Activated naive CD4-positive, alpha-beta T cell treated with anti-CD3 and anti-CD28 coated beads for 36 hours (primary cell): ENCODE data around the gene CKMT2. TPM values are rescaled to one million over a fixed set of nuclear protein-coding genes. Genes with fewer than 3 reads are reported as not detected.

Source experiments
- CTCF ChIA-PET: fragments of 350-600 bp; sonication (Branson Sonifier 250); formaldehyde crosslinking; loops from one replicate; lab custom pipeline; 2021; ENCODE audit warnings: antibody characterized with exemption; lab: Charles Lee
- DNase-seq: peaks from one replicate; pipeline ENCODE4 v3.0.0-alpha.2; 2020
- H3K27ac Mint-ChIP-seq: one replicate; pipeline ENCODE4 v1.8.0; 2021; ENCODE audit warnings: mild to moderate bottlenecking, mixed read lengths
- H3K27me3 Mint-ChIP-seq: one replicate; pipeline ENCODE4 v1.8.0; 2021; ENCODE audit warnings: low read depth, mixed read lengths
- H3K36me3 Mint-ChIP-seq: one replicate; pipeline ENCODE4 v1.8.0; 2021; ENCODE audit warnings: low read depth, mixed read lengths
- H3K4me1 Mint-ChIP-seq: one replicate; pipeline ENCODE4 v1.8.0; 2021; ENCODE audit warnings: low read depth, mixed read lengths
- H3K4me3 Mint-ChIP-seq: one replicate; pipeline ENCODE4 v1.8.0; 2021; ENCODE audit warnings: mild to moderate bottlenecking, moderate library complexity, mixed read lengths
- H3K9me3 Mint-ChIP-seq: one replicate; pipeline ENCODE4 v1.8.0; 2021; ENCODE audit warnings: mixed read lengths
- intact Hi-C: fragments of 100-400 bp; cut with micrococcal nuclease; formaldehyde crosslinking; loops from one replicate; pipeline ENCODE4 v1.15.1; 2023
- total RNA-seq, 2 experiments: library from RNA; stranded (reverse); gene quantifications; one replicate each; pipeline ENCODE4 v1.2.3, GENCODE V29; 2021

CKMT2 gene
- total RNA-seq, 2 experiments from 2014 or later, result not detected

DNA sequence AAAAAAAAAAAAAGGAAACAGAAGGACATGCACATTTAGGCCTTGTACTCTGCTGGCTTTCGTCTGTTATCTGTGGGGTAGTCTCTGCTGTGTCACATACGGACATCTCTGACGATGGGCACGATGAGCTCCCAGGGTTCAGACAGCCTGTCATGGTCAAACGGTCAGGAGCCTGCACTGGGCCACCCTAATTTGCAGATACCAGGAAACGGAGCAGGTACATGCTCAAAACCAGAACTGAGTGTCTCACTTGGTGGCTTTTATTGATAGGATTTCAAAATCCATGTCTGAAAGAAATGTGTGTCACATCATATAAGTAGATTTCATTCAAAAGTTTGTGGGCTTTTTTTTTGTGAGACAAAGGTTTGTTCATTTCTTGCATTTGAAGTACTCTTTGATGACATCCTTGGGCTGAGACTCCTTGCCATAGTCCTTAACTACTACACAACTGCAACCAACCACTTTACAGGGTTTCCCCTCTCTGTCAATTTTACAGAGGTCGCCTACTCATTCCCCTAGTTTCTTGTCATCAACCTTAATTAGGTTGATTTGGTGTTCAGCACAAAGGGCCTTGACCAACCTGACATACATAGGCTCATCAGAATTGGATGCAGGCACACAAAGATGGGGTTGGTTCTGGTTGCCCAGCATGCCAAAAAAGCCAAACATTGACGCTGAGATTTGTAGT, 9.0 kb downstream of the CKMT2 start:
- Mint-ChIP-seq H3K36me3 (no peaks in the 10 kb centered on the region), H3K27ac (no peak overlapping the region), H3K4me1 (no peaks in the 10 kb centered on the region), H3K4me3 (no peak overlapping the region), H3K27me3 (no peaks in the 10 kb centered on the region), H3K9me3 (no peaks in the 10 kb centered on the region)
- no peak for DNase-seq
- intact Hi-C loops, result loop anchor here (10.0 kb wide), 1 partner anchor 53 kb away; no protein-coding TSS in a partner anchor
- CTCF ChIA-PET, result no interaction called here

DNA sequence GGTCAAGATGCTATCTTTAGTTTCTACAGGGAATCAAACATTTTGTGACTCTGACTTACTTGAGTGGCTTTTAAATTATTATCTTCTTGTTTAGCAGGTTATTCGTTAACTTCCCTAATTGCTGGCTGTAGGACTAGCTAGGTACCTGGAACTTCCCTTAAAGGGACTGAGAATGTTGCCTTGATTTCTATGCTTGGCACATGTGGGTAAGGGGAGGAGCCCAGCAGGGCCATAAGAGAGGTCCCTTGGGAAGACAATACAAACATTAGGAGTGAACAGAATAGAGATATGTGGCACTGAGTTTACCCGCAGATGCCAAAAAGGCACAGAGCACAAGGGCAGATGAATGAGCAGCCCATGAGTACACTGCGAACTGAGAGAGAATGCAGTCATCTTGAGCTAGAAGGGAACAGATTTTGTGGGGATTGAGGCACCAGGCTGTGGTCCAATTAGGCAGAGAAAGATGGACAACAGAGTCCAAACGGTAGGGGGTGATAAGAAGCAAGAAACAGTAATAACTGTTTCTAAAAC, 9.8 kb downstream of the CKMT2 start:
- H3K27ac Mint-ChIP-seq, result no peak overlapping the region
- no peak for DNase-seq
- CTCF ChIA-PET, result interaction anchor here (0.6 kb wide), 1 partner anchor 1837 kb away, joined by 3 read pairs; no protein-coding TSS in a partner anchor
- no peaks in the 10 kb centered on the region for H3K27me3 Mint-ChIP-seq
- no peaks in the 10 kb centered on the region for H3K36me3 Mint-ChIP-seq
- H3K9me3 Mint-ChIP-seq, result no peaks in the 10 kb centered on the region
- intact Hi-C loops, result loop anchor here (10.0 kb wide), 1 partner anchor 52 kb away; no protein-coding TSS in a partner anchor
- no peaks in the 10 kb centered on the region for H3K4me1 Mint-ChIP-seq
- H3K4me3 Mint-ChIP-seq, result no peak overlapping the region

- CTCF ChIA-PET, result no interaction called here
These were observed 11.3 kb downstream of the CKMT2 start for GRCh38 chr5:81244451-81244850.

DNA sequence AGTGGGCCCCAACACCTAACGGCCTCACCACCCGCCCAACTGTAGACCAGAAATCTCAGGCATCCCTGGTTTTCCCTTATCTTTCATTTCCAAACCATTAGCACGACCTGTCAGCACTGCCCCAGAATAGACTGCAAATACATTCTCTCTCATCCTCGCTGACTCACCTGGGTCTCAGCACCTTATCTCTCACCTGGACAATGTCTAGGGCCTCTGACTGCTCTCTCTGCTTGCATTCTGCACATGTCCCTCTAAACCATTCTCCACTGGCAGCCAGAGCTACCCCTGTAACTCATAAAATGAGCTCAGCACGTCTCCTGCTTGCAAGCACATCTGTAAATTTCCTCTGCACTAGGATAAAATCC, 12.7 kb downstream of the CKMT2 start:
- no peak for DNase-seq
- H3K4me1 Mint-ChIP-seq, result no peaks in the 10 kb centered on the region
- CTCF ChIA-PET, result interaction anchor here (0.6 to 0.7 kb wide), 2 partner anchors 41 to 53 kb away, joined by 3 read pairs; no protein-coding TSS in a partner anchor
- no peaks in the 10 kb centered on the region for H3K27me3 Mint-ChIP-seq
- H3K36me3 Mint-ChIP-seq, result peaks cover 4% of the 10 kb centered on the region
- no peaks in the 10 kb centered on the region for H3K9me3 Mint-ChIP-seq
- H3K4me3 Mint-ChIP-seq, result no peak overlapping the region
- intact Hi-C loops, result loop anchor here (10.0 kb wide), 1 partner anchor 49 kb away; no protein-coding TSS in a partner anchor
- H3K27ac Mint-ChIP-seq, result no peak overlapping the region

More at GRCh38 chr5:81244451-81244850, 11.3 kb downstream of the CKMT2 start:
- Mint-ChIP-seq H3K4me3 (no peak overlapping the region), H3K27ac (no peak overlapping the region), H3K4me1 (no peaks in the 10 kb centered on the region), H3K27me3 (no peaks in the 10 kb centered on the region), H3K9me3 (no peaks in the 10 kb centered on the region), H3K36me3 (no peaks in the 10 kb centered on the region)
- intact Hi-C loops, result loop anchor here (10.0 kb wide), 1 partner anchor 50 kb away; no protein-coding TSS in a partner anchor
- no peak for DNase-seq

GRCh38 chr5:81246697-81247096, 13.6 kb downstream of the CKMT2 start:
- H3K27me3 Mint-ChIP-seq, result no peaks in the 10 kb centered on the region
- H3K27ac Mint-ChIP-seq, result no peak overlapping the region
- CTCF ChIA-PET, result no interaction called here
- no peaks in the 10 kb centered on the region for H3K4me1 Mint-ChIP-seq
- no peak for DNase-seq
- H3K9me3 Mint-ChIP-seq, result no peaks in the 10 kb centered on the region
- H3K36me3 Mint-ChIP-seq, result peaks cover 6% of the 10 kb centered on the region
- H3K4me3 Mint-ChIP-seq, result no peak overlapping the region
- intact Hi-C loops, result loop anchor here (10.0 kb wide), 1 partner anchor 48 kb away; no protein-coding TSS in a partner anchor

GRCh38 chr5:81247441-81247972, 14.4 kb downstream of the CKMT2 start:
- no peaks in the 10 kb centered on the region for H3K27me3 Mint-ChIP-seq
- H3K4me1 Mint-ChIP-seq, result no peaks in the 10 kb centered on the region
- H3K27ac Mint-ChIP-seq, result no peak overlapping the region
- H3K36me3 Mint-ChIP-seq, result peaks cover 6% of the 10 kb centered on the region
- intact Hi-C loops, result loop anchor here (10.0 kb wide), 1 partner anchor 47 kb away; no protein-coding TSS in a partner anchor
- CTCF ChIA-PET, result no interaction called here
- no peak for DNase-seq
- no peaks in the 10 kb centered on the region for H3K9me3 Mint-ChIP-seq
- H3K4me3 Mint-ChIP-seq, result no peak overlapping the region

DNA sequence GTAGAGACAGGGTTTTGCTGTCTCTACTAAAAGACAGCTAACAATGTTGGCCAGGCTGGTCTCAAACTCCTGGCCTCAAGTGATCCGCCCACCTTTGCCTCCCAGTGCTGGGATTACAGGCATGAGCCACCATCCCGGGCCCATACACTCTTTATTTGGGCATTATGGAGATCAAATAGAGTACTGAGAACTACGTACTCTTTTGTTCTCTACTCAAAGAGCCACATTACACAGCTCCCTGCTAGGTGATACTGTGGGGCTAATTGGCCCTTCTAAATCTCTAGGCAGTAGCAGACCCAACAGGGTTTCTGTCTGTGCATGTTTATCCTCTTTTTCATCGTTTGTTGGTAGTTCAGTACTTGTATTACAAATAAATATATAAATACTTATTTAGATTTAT, 16.1 kb downstream of the CKMT2 start:
- intact Hi-C loops, result loop anchor here (10.0 kb wide), 1 partner anchor 46 kb away; no protein-coding TSS in a partner anchor
- no peaks in the 10 kb centered on the region for H3K27me3 Mint-ChIP-seq
- CTCF ChIA-PET, result interaction anchor here (0.6 to 1.2 kb wide), 2 partner anchors 50 to 552 kb away, joined by 3 read pairs; no protein-coding TSS in a partner anchor

GRCh38 chr5:81250004-81250403, 16.9 kb downstream of the CKMT2 start:
- intact Hi-C loops, result no loop called here

More for the DNA sequence above, 16.1 kb downstream of the CKMT2 start:
- H3K9me3 Mint-ChIP-seq, result no peaks in the 10 kb centered on the region
- H3K4me3 Mint-ChIP-seq, result no peak overlapping the region
- H3K27ac Mint-ChIP-seq, result no peak overlapping the region
- no peaks in the 10 kb centered on the region for H3K4me1 Mint-ChIP-seq
- DNase-seq, result no peak
- peaks cover 8% of the 10 kb centered on the region for H3K36me3 Mint-ChIP-seq

GRCh38 chr5:81251922-81252321, 18.8 kb downstream of the CKMT2 start:
- H3K4me3 Mint-ChIP-seq, result no peak overlapping the region

More at GRCh38 chr5:81250004-81250403, 16.9 kb downstream of the CKMT2 start:
- Mint-ChIP-seq H3K27me3 (no peaks in the 10 kb centered on the region), H3K36me3 (peaks cover 8% of the 10 kb centered on the region), H3K27ac (no peak overlapping the region), H3K9me3 (no peaks in the 10 kb centered on the region), H3K4me1 (no peaks in the 10 kb centered on the region), H3K4me3 (no peak overlapping the region)
- CTCF ChIA-PET, result interaction anchor here (1.2 kb wide), 1 partner anchor 50 kb away, joined by 3 read pairs; no protein-coding TSS in a partner anchor
- no peak for DNase-seq

GRCh38 chr5:81252904-81253303, 19.8 kb downstream of the CKMT2 start:
- Mint-ChIP-seq H3K9me3 (no peaks in the 10 kb centered on the region), H3K4me1 (no peaks in the 10 kb centered on the region), H3K4me3 (no peak overlapping the region), H3K27me3 (no peaks in the 10 kb centered on the region), H3K27ac (no peak overlapping the region), H3K36me3 (peaks cover 10% of the 10 kb centered on the region)
- CTCF ChIA-PET, result no interaction called here
- DNase-seq, result no peak
- intact Hi-C loops, result no loop called here

More at GRCh38 chr5:81251922-81252321, 18.8 kb downstream of the CKMT2 start:
- DNase-seq, result no peak
- CTCF ChIA-PET, result no interaction called here
- H3K9me3 Mint-ChIP-seq, result no peaks in the 10 kb centered on the region
- intact Hi-C loops, result no loop called here
- peaks cover 10% of the 10 kb centered on the region for H3K36me3 Mint-ChIP-seq
- H3K27me3 Mint-ChIP-seq, result no peaks in the 10 kb centered on the region
- H3K4me1 Mint-ChIP-seq, result no peaks in the 10 kb centered on the region
- H3K27ac Mint-ChIP-seq, result no peak overlapping the region

- intact Hi-C loops, result no loop called here
- Mint-ChIP-seq H3K4me1 (no peaks in the 10 kb centered on the region), H3K9me3 (no peaks in the 10 kb centered on the region), H3K36me3 (peaks cover 10% of the 10 kb centered on the region), H3K27ac (no peak overlapping the region), H3K27me3 (no peaks in the 10 kb centered on the region), H3K4me3 (no peak overlapping the region)
- DNase-seq, result no peak
- CTCF ChIA-PET, result interaction anchor here (0.6 kb wide), 1 partner anchor 16 kb away, joined by 3 read pairs; no protein-coding TSS in a partner anchor
These were observed 20.8 kb downstream of the CKMT2 start for GRCh38 chr5:81253875-81254274.

DNA sequence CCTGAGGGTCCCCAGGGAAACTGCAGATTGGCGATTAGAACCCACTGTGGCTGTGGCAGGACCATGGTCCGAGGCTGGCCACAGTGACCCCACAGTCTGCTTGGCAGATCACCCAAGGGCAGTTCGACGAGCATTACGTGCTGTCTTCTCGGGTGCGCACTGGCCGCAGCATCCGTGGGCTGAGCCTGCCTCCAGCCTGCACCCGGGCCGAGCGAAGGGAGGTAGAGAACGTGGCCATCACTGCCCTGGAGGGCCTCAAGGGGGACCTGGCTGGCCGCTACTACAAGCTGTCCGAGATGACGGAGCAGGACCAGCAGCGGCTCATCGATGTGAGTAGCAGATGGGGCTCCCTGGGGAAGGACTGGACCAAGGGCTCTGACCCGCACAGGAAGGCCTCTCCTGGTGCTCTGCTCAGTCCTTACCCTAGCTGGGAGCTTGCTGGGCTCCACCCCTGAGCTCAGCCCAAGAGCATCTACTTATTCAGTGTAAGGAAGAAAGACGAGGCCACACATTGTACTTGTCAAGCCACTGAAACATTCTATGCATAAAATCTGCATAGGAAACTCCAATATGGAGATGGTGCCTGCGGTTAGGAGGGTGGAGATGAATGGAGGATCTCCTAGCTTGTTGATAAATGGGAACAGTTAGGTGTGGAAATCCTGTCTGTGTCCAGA, 21.9 kb downstream of the CKMT2 start:
- CTCF ChIA-PET, result interaction anchor here (0.6 kb wide), 1 partner anchor 32 kb away, joined by 3 read pairs; no protein-coding TSS in a partner anchor
- peaks cover 16% of the 10 kb centered on the region for H3K36me3 Mint-ChIP-seq
- no peaks in the 10 kb centered on the region for H3K27me3 Mint-ChIP-seq
- intact Hi-C loops, result no loop called here
- H3K4me3 Mint-ChIP-seq, result no peak overlapping the region
- no peak overlapping the region for H3K27ac Mint-ChIP-seq
- no peaks in the 10 kb centered on the region for H3K4me1 Mint-ChIP-seq
- no peak for DNase-seq
- H3K9me3 Mint-ChIP-seq, result peaks cover 5% of the 10 kb centered on the region
